GM12891 (cell line): Measurements from ENCODE around the gene SEC22A.

Experiments used
- PAX5 ChIP-seq: IDR thresholded peaks from 2 replicates; pipeline ENCODE4 v1.6.1; 2011; ENCODE audit warnings: low read length, moderate library complexity, mild to moderate bottlenecking; ENCODE audit not compliant: insufficient read depth, severe bottlenecking
- POLR2A ChIP-seq: IDR thresholded peaks from 2 replicates; pipeline ENCODE4 v1.6.1; 2011; ENCODE audit warnings: low read depth, low read length, control low read depth
- POLR2AphosphoS5 ChIP-seq: IDR thresholded peaks from 2 replicates; pipeline ENCODE4 v1.6.1; 2011; ENCODE audit warnings: low read depth, low read length, control low read depth
- POU2F2 ChIP-seq: IDR thresholded peaks from 2 replicates; pipeline ENCODE4 v1.6.1; 2011; ENCODE audit warnings: low read depth, mild to moderate bottlenecking, control low read depth, low read length, moderate library complexity
- SPI1 ChIP-seq: IDR thresholded peaks from 2 replicates; pipeline ENCODE4 v1.6.1; 2011; ENCODE audit warnings: low read depth, low read length, control low read depth
- TAF1 ChIP-seq: IDR thresholded peaks from 2 replicates; pipeline ENCODE4 v1.6.1; 2011; ENCODE audit warnings: low read depth, low read length, control low read depth

DNA sequence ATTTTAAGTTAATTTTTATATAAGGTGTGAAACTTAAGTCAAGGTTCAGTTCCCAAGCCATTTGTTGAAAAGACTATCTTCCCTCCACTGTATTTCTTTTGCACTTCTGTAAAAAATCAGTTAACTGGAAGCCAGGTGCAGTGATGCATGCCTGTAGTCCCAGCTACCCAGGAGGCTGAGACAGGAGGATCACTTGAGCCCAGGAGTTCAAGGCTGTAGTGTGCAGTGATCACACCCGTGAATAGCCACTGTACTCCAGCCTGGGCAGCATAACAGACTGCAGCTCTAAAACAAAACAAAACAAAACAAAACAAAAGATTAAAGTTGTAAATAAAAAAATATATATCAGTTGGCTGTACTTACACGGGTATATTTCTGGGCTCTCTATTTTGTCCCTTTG lies 33.1 kb upstream of the SEC22A start:
- TF ChIP-seq POLR2A: no peak
- no peak for TF ChIP-seq PAX5
- no peak for TF ChIP-seq TAF1
- TF ChIP-seq POLR2AphosphoS5: no peak
- TF ChIP-seq SPI1: no peak
- no peak for TF ChIP-seq POU2F2
